ENCODE results near the gene ZNF536.
"Not testable (repeated sequence)": the region's sequence is repeated elsewhere in the genome, so short reads cannot be mapped to it uniquely, and the experiment has no call there.

The ZNF536 gene

GRCh38 chr19:30448386-30449077, 76.3 kb downstream of the ZNF536 start:
- no peak for DNase-seq

DNA sequence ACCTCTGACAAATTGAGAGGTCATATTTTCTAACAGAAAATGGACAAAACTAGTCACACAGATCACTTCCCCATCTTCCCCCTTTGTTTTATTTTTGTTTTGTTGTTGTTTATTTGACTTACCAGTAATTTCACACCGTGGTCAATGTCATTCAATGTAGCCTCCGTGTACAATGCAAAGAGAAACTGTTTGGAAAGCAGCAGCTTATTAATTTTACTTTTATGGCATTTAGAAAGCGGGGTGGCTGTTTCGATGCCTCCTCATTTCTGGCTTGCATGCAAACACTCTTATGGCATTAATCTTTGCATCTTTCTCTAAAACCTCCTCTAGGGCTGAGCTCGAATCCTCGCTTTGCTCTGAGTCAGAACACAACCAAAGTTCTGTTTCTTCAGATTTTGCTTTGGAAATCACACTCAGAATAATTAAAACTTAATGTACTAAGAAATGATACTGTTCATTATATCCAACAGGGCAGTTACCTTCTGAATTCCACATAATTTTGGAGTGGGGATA, 77.0 kb downstream of the ZNF536 start:
- DNase-seq: no peak

- no peak for DNase-seq
Observed at GRCh38 chr19:30449673-30450072, 77.5 kb downstream of the ZNF536 start.

DNA sequence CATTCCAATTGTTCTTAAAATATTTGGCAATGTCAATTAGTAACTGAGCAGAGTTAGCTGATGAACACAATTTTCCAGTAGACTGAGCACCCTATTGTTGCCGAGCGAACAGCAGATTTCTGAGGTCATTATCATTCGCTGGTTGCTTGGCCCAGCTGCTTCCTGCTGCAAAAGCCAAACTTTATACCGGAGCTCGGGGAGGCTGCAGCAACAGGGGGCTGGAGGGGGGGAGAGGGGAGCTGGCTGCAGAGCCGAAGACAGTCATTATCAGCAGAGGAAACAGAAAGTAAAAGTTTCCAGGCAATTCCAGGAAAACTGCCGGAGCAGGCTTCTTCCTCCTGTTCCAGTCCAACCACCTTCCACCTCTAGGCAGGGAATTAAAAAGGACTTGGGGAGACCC, 77.9 kb downstream of the ZNF536 start:
- peak; percentile 27 to 48 for DNase-seq

DNA sequence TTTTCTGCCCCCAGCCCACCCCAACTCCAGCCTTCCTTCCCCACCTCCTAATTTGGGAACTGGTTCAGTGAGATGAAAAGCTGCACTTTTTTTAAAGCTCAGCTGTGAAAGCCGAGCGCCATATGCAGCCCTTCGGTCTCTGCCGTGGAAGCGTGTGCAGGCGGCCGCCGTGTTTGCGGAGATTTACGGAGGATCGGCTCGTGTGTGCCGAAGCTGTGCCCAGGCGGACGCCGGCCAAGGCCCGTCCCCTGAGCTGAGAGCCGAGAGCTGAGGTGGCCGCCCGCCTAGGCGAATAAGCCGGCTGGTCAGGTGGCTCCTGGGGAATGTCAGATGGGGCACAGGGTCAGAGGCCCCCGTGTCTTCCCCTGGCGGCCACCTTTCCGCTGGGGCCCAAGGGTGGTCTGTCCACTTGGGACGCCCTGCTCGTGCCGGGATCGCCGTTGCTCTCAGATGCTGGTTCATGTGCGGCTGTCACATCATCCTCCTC, 78.7 kb downstream of the ZNF536 start:
- DNase-seq: no peak

- no peak for DNase-seq
Observed at GRCh38 chr19:30452931-30453330, 80.7 kb downstream of the ZNF536 start.

GRCh38 chr19:30453743-30454142, 81.6 kb downstream of the ZNF536 start:
- DNase-seq: no peak

DNA sequence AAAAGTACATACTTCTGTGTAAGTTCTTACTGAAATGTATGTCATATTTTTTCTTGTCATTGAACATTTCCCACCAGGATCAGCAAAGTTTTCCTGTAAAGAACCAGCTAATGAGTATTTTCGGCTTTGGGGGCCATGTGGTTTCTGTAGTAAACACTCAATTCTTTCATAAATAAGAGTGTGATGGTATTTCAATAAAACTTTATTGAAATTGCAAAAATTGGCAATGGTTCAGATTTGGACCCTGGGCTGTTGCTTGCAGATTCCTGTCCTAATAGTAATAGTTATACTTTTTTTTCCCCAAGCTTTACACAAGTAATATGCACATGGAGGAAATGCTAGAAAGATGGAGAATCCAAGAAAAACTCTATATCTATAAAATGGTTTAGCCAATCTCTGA, 83.7 kb downstream of the ZNF536 start:
- DNase-seq: no peak

DNA sequence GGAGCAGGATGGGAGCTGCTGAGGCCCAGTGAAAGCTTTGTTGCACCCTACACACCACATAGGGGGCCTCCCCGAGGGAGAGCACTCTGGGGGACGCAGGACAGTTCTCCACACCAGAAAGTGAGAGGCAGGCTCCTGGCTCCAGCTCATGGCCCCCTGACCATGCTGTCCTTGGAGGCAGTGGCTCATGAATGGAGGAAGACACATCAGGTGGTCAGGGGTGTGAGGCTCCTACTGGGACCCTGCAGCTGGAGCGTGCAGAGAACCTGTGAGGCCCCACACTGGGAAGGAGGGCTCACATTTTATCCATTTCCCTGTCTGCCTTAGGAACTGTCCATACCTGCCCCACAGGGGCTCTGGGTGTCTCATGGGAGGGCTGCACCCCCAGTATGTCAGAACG, 85.3 kb downstream of the ZNF536 start:
- no peak for DNase-seq

GRCh38 chr19:30459859-30460258, 87.7 kb downstream of the ZNF536 start:
- no peak for DNase-seq

GRCh38 chr19:30464162-30464561, 92.0 kb downstream of the ZNF536 start:
- no peak for DNase-seq

DNA sequence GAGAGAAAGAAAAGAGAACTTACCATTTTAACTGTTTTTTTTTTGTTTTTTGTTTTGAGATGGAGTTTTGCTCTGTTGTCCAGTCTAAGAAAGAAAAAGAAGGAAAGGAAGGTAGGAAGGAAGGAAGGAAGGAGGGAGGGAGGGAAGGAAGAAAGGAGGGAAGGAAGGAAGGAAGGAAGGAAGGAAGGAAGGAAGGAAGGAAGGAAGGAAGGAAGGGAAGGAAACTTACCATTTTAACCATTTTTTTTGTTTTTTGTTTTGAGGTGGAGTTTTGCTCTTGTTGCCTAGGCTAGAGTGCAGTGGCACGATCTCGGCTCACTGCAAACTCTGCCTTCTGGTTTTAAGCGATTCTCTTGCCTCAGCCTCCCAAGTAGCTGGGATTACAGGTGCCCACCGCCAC, 94.4 kb downstream of the ZNF536 start:
- DNase-seq: not testable (repeated sequence)

DNA sequence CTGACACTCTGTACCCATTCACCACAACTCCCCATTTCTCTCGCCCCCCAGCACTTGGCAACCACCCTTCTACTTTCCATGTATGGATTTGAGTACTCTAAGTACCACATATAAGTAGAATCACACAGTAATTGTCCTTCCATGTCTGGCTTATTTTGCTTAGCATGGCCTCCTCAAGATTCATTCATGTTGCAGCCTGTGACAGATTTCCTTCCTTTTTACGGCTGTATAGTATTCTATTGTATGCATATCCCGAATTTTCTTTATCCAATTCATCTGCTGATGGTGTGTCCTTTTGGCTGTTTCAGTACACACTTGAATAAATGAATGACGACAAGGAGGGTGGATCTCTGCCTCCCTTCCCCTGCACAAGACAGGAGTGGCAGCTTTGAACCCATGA, 95.1 kb downstream of the ZNF536 start:
- DNase-seq: no peak

DNA sequence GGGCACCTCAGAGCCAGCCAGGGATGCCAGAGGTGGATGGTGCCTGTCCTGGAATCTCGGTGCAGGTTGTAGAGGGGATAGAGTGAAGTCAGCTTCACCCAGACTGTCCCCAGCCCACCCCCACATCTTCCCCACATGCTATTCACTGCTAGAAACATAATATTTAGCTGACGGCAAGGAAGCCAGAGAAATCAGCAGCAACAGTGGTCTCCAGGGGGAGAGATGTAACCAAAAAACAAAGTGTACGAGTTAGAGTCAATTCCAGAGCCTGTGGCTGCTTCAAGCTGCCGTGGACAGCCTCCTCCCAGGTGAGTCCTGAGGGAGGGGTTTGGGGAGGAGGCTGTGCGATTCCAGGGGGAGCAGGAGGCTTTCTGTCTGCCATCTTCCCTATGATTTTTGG, 97.6 kb downstream of the ZNF536 start:
- DNase-seq: no peak

GRCh38 chr19:30471441-30471840, 99.3 kb downstream of the ZNF536 start:
- no peak for DNase-seq

- DNase-seq: no peak
Observed at GRCh38 chr19:30473334-30473867, 101.2 kb downstream of the ZNF536 start.

DNA sequence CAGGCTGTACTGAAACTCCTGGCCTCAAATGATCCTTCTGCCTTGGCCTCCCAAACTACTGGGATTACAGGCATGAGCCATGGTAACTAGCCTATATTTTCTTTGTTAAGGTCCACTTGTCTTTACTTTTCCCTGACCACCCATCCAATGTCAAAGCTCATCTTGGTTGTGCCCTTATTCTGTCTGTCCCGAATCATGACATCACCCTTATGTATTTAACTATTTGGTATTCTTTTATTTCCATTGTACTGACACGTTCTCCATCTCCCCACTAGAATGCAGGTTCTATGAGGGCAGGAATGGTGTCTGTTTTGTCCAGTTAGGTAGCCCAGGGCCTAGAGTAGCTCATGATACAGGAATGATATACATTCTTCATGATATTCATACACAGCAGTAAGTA, 104.8 kb downstream of the ZNF536 start:
- no peak for DNase-seq

GRCh38 chr19:30479231-30479630, 107.0 kb downstream of the ZNF536 start:
- DNase-seq: no peak

- no peak for DNase-seq
Observed at GRCh38 chr19:30480097-30480496, 107.9 kb downstream of the ZNF536 start.

- DNase-seq: no peak
Observed at GRCh38 chr19:30481063-30481462, 108.9 kb downstream of the ZNF536 start.

GRCh38 chr19:30481823-30482222, 109.6 kb downstream of the ZNF536 start:
- no peak for DNase-seq

- no peak for DNase-seq
Observed at GRCh38 chr19:30482956-30483355, 110.8 kb downstream of the ZNF536 start.

DNA sequence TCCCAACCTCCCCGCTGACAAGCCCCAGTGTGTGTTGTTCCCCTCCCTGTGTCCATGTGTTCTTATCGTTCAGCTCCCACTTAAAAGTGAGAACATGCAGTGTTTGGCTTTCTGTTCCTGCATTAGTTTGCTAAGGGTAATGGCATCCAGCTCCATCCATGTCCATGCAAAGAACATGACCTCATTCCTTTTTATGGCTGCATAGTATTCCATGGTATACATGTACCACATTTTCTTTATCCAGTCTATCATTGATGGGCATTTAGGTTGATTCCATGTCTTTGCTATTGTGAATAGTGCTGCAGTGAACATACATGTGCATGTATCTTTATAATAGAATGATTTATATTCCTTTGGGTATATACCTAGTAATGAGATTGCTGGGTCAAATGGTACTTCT, 114.1 kb downstream of the ZNF536 start:
- DNase-seq: not testable (repeated sequence)

GRCh38 chr19:30487178-30487577, 115.0 kb downstream of the ZNF536 start:
- DNase-seq: no peak

DNA sequence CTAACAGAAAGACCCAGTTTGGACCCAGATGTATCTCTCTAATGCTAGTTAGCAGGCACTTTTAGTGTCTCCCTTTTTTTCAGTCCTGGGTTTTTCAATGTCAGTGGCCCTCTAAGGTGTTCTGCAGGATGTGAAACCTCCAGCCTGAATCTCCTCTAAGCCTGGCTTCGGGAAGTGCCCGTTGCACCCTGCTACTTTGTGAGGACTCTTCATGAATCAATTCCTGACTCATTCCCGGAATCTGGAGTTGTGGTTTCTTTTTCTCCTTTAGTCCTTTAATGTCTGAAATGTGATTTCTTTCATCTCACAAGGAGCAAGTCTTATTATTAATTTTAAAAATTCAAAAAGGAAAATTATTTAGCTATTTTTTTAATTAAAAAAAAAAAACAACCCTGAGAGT, 116.0 kb downstream of the ZNF536 start:
- no peak for DNase-seq

Measured in NCI-H1930 (cell line).